Measurements from ENCODE around the gene MINK1.
"Not testable (repeated sequence)": the region's sequence is repeated elsewhere in the genome, so short reads cannot be mapped to it uniquely, and the experiment has no call there.

Gene MINK1

DNA sequence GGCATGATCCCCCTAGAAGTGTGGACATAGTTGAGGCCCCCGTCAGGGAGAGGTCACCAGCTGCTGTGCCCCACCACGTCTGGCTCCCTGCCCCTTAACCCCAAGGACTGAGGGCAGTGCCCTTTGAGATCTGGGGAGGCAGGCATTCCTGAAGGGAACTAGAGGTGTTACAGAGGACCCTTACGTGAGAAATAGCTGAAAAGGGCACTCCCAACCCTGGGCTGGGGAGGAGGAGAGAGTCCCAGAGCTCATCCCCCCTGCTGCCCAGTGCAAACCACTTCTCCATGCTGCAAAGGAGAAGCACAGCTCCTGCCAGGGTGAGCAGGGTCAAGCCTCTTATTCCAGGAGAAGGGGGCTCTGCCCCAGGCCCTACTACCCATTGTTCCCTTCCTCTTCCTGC lies 10.3 kb upstream of the MINK1 start:
- Histone ChIP-seq H3K27me3 (ENCODE audit: insufficient read depth, poor library complexity, severe bottlenecking) (no peaks in the 10 kb centered on the region), H3K27ac (replicated peaks) (no peak overlapping the region), H3K4me3 (replicated peaks; ENCODE audit: insufficient read depth, low read length) (no peak overlapping the region)
- TF ChIP-seq, protein P1, sequence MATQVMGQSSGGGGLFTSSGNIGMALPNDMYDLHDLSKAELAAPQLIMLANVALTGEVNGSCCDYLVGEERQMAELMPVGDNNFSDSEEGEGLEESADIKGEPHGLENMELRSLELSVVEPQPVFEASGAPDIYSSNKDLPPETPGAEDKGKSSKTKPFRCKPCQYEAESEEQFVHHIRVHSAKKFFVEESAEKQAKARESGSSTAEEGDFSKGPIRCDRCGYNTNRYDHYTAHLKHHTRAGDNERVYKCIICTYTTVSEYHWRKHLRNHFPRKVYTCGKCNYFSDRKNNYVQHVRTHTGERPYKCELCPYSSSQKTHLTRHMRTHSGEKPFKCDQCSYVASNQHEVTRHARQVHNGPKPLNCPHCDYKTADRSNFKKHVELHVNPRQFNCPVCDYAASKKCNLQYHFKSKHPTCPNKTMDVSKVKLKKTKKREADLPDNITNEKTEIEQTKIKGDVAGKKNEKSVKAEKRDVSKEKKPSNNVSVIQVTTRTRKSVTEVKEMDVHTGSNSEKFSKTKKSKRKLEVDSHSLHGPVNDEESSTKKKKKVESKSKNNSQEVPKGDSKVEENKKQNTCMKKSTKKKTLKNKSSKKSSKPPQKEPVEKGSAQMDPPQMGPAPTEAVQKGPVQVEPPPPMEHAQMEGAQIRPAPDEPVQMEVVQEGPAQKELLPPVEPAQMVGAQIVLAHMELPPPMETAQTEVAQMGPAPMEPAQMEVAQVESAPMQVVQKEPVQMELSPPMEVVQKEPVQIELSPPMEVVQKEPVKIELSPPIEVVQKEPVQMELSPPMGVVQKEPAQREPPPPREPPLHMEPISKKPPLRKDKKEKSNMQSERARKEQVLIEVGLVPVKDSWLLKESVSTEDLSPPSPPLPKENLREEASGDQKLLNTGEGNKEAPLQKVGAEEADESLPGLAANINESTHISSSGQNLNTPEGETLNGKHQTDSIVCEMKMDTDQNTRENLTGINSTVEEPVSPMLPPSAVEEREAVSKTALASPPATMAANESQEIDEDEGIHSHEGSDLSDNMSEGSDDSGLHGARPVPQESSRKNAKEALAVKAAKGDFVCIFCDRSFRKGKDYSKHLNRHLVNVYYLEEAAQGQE (IDR thresholded peaks at IDR 0.05; ENCODE audit: insufficient replicate concordance, low read depth) = no peak
- TF ChIP-seq POLR2AphosphoS5 (IDR thresholded peaks at IDR 0.05; ENCODE audit: low read depth) = no peak
- no peak for TF ChIP-seq SPI1 (IDR thresholded peaks at IDR 0.05; ENCODE audit: borderline replicate concordance, low read depth)
- TF ChIP-seq, protein P2, sequence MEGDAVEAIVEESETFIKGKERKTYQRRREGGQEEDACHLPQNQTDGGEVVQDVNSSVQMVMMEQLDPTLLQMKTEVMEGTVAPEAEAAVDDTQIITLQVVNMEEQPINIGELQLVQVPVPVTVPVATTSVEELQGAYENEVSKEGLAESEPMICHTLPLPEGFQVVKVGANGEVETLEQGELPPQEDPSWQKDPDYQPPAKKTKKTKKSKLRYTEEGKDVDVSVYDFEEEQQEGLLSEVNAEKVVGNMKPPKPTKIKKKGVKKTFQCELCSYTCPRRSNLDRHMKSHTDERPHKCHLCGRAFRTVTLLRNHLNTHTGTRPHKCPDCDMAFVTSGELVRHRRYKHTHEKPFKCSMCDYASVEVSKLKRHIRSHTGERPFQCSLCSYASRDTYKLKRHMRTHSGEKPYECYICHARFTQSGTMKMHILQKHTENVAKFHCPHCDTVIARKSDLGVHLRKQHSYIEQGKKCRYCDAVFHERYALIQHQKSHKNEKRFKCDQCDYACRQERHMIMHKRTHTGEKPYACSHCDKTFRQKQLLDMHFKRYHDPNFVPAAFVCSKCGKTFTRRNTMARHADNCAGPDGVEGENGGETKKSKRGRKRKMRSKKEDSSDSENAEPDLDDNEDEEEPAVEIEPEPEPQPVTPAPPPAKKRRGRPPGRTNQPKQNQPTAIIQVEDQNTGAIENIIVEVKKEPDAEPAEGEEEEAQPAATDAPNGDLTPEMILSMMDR (IDR thresholded peaks at IDR 0.05; ENCODE audit: insufficient read depth, low read length) = no peak
- no peak for TF ChIP-seq GABPA (IDR thresholded peaks at IDR 0.05; ENCODE audit: low read depth)
- DNase-seq (ENCODE audit: low read depth in 1 of 2, low spot score in 1 of 2) = no peak

DNA sequence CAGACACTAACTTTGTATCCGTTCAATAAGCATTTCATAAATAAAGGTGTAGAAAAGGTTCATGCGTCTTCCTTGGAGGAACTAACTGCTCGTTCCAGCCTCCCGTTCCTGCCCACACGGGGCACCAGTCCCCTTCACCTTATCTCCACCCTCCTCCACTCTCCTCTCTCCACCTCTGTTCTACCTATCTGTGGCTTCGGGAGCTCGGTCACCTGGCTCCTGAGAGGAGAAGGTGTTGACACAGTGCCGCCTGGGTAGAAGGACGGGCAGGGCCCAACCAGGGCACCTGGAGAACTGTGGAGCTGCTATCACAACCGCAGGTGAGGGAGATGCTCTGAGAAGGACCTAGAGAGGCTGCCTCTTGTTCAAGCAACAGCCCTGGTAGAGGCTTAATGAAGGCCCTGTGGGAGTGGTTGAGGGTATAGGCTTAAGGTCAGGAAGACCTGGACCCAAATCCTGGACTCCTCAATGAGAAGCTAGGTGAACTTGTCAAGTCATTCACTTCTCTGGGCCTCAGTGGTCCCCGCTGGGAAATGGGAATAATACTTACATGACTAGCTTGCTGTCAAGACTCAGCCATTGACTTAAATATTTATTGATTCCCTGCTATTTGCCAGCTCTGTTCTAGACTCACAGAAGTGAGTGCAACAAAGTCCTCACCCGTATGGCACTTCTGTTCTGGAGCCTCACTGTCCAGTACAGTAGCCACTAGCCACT lies 9.6 kb upstream of the MINK1 start:
- no peak overlapping the region for H3K27ac ChIP-seq (replicated peaks)
- DNase-seq (ENCODE audit: low read depth in 1 of 2, low spot score in 1 of 2) = no peak
- no peaks in the 10 kb centered on the region for H3K27me3 ChIP-seq (ENCODE audit: insufficient read depth, poor library complexity, severe bottlenecking)
- no peak overlapping the region for H3K4me3 ChIP-seq (replicated peaks; ENCODE audit: insufficient read depth, low read length)
- TF ChIP-seq POLR2AphosphoS5 (IDR thresholded peaks at IDR 0.05; ENCODE audit: low read depth) = no peak

DNA sequence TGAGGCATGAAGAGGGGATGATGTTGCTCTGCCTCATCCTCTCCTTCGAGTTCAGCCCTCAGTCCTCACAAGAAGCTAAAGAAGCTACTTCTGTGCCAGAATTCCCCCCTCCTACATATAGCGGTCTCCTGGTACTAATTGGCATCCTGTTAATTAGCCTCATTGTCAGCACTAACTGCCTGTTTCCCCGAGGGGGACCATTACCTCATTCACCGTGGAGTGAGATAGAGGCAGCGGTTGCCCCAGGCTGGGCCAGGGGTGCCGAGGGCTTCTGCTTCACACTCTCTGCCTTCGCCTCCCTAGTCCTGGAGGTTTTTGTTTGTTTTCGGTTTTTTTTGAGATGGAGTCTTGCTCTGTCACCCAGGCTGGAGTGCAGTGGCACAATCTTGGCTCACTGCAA lies 5.7 kb upstream of the MINK1 start:
- Histone ChIP-seq H3K27ac (replicated peaks) (no peak overlapping the region), H3K27me3 (ENCODE audit: insufficient read depth, poor library complexity, severe bottlenecking) (no peaks in the 10 kb centered on the region), H3K4me3 (replicated peaks; ENCODE audit: insufficient read depth, low read length) (no peak overlapping the region)
- TF ChIP-seq, protein P2 (IDR thresholded peaks at IDR 0.05; ENCODE audit: insufficient read depth, low read length) = no peak
- TF ChIP-seq, protein P1 (IDR thresholded peaks at IDR 0.05; ENCODE audit: insufficient replicate concordance, low read depth) = no peak
- TF ChIP-seq POLR2AphosphoS5 (IDR thresholded peaks at IDR 0.05; ENCODE audit: low read depth) = no peak
- TF ChIP-seq GABPA (IDR thresholded peaks at IDR 0.05; ENCODE audit: low read depth) = no peak
- no peak for TF ChIP-seq SPI1 (IDR thresholded peaks at IDR 0.05; ENCODE audit: borderline replicate concordance, low read depth)
- no peak for DNase-seq (ENCODE audit: low read depth in 1 of 2, low spot score in 1 of 2)

DNA sequence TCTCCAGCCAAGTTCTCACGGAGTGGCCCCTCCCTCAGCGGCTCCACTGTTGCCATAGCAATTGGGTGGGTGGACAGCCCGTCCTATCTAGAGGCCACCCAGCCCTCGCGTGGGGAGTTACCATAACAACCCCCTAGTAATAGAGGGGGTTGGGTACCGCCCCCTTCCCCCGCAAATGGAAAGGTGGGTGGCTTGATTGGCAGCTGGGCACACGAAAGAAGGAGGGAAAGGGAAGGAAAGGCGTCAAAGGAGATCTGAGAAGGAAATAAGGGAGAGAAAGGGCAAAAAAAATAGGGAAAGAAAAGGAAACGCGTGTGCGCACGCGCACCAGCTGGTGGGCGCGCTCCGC lies 337 bp upstream of the MINK1 start:
- DNase-seq (ENCODE audit: low read depth in 1 of 2, low spot score in 1 of 2); H3K27me3 ChIP-seq (ENCODE audit: insufficient read depth, poor library complexity, severe bottlenecking): not testable (repeated sequence)
- peak overlapping the region; percentile 66 for H3K27ac ChIP-seq (replicated peaks)
- peak overlapping the region; percentile 77 for H3K4me3 ChIP-seq (replicated peaks; ENCODE audit: insufficient read depth, low read length)
